HG03575 (cell line): ENCODE results near the gene GPR162.
"Not testable (repeated sequence)": the region's sequence is repeated elsewhere in the genome, so short reads cannot be mapped to it uniquely, and the experiment has no call there.

Experiments used
- ATAC-seq: cut with Tn5 transposase; IDR thresholded peaks from one replicate; pipeline ENCODE4 v1.9.1; 2021; ENCODE audit not compliant: unreplicated experiment, insufficient number of reproducible peaks, low FRiP score; ENCODE audit errors: extremely low read depth

GPR162 gene

DNA sequence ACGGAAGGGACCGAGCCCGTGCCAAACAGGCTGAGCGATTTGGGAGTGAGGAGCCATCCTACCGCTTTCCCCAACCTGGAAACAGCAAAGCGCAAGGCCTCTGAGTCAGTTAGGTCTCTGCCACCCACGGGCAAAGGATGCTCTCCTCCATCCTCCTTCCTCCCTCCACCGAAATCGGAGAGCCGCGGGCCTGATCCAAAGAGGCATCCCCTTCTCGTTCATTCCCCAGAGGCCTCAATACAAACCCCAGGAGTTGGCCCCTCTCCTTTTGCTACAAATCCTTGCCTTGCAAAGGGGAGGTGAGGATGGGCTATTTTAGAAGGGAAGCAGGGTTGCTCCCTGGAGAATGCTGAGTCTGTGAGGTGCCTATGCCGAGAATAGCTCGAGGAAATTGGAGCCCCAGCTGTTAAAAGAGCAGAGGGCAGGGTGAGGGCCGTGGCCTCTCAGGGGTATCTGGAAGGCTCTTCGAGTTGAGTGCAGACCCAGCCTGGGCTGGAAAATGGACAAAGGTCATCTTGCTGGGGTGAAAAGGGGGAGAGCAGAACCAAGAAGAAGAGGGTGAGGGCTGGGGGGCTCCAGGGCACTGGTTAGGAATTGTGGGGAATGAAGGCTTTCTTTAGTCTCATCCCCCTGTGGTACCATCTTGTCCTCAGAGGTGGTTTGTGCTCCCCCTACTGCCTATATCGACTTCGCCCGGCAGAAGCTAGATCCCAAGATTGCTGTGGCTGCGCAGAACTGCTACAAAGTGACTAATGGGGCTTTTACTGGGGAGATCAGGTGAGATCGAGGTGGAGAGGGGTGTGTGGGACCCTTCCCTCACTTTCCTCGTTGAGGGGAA lies 46.8 kb downstream of the GPR162 start:
- ATAC-seq, result no peak

DNA sequence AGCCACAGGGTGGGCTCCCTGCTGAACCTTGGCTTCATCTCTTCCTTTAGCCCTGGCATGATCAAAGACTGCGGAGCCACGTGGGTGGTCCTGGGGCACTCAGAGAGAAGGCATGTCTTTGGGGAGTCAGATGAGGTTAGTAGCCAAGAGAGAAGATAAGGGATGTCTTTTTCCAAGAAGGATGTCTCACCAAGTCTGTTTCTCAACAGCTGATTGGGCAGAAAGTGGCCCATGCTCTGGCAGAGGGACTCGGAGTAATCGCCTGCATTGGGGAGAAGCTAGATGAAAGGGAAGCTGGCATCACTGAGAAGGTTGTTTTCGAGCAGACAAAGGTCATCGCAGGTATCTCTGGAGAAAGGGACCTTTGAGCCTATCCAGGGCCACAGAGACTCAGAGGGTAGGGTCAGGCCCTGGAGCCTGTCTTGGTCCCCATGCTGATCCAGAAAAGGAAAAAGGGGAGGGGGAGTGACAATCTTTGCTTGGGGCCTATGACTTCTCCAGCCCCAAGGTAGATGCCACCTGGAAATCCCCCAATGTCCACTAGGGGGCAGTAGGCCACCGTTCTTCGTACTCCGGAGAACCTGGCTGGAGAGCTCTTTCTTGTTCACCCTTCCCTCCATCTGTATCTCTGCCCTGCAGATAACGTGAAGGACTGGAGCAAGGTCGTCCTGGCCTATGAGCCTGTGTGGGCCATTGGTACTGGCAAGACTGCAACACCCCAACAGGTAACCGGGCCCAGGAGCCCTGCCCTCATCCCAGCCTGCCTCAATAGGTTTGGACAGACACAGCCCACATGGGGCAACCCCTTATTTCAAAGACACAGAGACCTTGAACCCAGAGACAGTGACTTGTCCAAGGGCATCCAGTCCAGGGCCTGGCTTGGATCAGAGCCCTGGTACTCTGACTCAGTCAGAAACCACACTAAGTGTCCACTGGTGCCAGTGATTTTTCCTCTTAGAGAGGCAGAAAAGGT lies 47.7 kb downstream of the GPR162 start:
- ATAC-seq, result no peak

DNA sequence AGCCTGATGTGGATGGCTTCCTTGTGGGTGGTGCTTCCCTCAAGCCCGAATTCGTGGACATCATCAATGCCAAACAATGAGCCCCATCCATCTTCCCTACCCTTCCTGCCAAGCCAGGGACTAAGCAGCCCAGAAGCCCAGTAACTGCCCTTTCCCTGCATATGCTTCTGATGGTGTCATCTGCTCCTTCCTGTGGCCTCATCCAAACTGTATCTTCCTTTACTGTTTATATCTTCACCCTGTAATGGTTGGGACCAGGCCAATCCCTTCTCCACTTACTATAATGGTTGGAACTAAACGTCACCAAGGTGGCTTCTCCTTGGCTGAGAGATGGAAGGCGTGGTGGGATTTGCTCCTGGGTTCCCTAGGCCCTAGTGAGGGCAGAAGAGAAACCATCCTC lies 48.7 kb downstream of the GPR162 start:
- not testable (repeated sequence) for ATAC-seq

DNA sequence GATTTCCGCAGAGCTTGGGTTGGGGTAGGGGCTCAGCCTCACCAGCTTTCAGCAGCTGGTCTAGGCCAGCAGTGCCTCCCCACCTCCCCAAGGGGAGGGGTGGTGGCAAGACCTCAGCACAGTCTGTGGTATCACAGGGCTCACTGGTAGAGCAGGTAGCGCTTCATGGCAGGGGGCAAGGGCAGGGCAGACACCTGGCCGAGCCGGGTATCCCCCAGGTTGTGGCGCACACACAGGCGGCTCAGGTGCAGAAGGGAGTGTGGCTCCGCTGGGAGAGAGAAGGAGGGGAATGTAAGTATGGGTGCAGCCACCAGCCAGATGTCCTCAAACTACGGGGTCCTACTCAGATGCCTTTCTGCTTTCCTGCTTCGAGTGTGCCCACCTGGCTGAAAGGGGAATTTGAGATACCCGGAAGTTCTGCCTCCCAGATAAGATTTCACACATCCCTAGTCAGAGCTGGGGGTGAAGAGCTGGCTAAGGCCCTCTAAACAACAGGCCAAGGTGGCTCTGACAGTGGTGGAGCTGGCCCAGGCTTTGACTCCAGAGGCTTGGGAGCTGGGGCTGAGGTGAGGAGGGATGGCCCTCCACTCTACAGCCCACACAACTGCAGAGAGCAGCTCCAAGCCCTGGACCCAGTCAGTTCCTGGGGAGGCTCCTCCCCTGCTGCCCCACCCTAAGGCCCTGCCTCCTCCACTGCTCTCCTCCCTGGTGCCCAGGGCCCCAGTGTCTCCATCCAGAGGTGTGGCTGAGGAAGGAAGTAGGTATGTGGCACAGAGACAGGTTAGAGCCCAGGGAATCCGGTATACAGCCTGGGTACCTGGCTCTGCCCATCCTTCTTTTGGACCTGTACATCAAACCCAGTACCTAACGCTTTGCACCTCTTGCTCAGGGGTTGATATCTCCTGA lies 49.7 kb downstream of the GPR162 start:
- ATAC-seq, result no peak

DNA sequence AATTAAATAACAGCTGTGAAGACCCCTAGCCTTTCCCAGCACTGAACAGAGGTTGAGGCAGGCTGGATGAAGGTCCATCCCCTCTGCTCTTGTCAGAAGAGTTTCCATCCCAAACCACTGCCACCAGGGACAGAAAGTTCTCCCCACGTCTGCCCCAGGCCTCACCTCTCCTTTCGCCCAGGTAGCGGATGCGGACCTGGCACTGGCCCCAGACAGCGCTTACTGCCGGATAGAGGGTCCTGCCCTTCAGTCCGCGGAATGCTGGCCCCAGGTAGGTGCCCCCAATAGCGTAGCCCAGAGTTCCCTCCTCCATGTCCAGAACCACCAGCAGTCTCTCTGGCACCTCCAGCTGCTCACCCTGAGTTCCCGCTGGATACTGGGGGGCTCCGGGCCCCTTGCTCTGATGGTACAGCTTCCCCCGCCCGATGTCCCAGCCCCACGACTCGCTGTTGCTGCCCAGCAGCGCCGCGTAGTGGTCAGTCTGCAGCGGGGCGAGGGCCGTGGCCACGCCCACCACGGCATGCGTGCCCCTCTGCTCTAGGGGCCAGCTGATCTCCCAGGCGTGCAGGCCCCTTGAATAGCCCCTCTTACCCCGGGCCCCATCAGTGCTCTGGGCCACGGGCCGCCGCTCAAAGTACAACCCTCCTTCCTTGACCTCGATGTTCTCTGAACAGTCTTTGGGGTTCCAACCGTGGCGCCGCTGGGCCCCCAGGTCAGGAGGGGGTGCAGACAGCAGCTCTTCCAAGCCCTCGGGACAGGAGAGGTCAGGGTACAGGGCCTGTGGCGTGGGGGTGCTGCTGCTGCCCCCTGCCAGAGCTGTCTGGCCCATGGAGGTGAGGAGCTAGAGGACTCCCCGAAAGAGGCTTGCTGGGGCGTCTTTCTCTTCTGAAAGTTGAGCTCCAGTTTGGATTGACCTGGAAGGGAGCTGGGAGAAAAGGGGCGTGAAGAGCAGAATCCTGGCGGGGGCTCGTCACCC lies 50.7 kb downstream of the GPR162 start:
- ATAC-seq, result no peak

DNA sequence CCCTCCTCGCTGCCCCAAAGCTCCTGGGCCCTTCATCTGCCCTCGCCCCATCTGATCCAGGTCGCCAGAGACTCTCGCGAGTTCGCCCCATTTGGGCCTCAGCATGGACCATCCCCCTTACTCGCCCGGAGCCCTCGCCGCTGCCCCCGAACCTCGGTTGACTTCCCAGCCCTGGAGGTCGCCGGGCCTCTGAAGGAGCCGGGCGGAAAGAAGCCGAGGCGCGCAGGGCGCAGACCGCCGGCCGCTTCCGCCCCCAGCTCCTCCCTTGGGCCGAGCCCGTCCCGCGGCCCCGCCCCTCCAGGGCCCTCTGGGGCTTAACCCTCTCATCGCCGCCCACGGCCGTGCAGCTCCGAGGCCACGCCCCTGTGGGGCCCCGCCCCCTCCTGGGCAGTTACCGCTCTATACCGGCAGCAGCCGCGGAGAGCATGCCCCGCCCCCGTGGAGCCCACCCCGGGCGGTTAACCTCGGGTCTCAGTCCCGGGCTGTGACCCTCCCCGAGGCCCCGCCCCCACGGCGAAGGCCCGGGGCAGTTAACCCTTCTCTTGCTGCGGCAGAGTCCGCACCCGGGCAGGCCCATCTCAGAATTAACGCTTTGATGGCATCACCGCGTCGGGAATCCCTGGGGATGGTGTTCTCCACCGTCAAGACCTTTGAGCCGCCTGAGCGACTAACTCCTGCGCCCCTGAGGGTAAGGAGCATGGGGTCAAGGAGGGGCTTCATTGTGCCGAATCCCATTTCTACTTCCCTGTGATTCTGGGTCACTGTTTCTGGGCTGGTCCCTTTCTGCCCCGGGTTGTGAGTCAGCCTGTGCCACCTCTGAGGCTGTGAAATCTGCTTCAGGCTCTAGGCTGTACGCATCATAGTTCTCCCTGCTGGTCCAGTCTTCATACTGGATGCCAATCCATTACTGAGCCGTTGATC lies 51.7 kb downstream of the GPR162 start, which contains the start of gene SPSB2:
Gene SPSB2 (minus strand): TSS at position 210 of the 921 bp plus-strand sequence. CDS start 402 bp downstream, outside the sequence.
- no peak for ATAC-seq

DNA sequence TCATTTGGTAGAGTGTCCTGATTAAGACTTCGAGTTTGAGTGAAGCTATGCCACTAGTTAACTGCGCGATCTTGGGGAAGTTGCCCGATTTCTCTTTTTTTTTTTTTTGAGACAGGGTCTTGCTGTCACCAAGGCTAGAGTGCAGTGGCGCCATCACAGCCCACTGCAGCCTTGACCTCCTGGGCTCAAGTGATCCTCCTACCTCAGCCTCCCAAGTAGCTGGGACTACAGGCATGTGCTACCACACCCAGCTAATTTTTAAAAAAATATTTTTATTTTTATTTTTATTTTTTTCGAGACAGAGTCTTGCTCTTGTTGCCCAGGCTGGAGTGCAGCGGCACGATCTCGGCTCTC lies 52.4 kb downstream of the GPR162 start:
- ATAC-seq, result not testable (repeated sequence)
